Smooth muscle cell (in vitro differentiated cells): ENCODE results near the gene BSND. TPM values are rescaled to one million over a fixed set of nuclear protein-coding genes. Genes with fewer than 3 reads are reported as not detected.

Experiments used
- DNase-seq: peaks from one replicate; lab custom pipeline; 2025; ENCODE audit not compliant: unreplicated experiment; lab: John Stamatoyannopoulos, UW
- H2AFZ ChIP-seq: fragments of 200-600 bp; sonication (generic); 2 replicates; pipeline ENCODE4 v1.6.0; 2016; ENCODE audit warnings: antibody characterized with exemption, low read depth, mild to moderate bottlenecking
- H3F3A ChIP-seq: fragments of 200-600 bp; sonication (generic); 2 replicates; pipeline ENCODE4 v1.6.0; 2017; ENCODE audit warnings: antibody characterized with exemption, low read depth
- H3K27ac ChIP-seq: fragments of 200-600 bp; sonication (generic); 2 replicates; pipeline ENCODE4 v1.5.1; 2016; ENCODE audit warnings: low read depth, mild to moderate bottlenecking
- H3K27me3 ChIP-seq: fragments of 200-600 bp; sonication (generic); 2 replicates; pipeline ENCODE4 v1.6.1; 2016; ENCODE audit warnings: low read depth, mild to moderate bottlenecking
- H3K36me3 ChIP-seq: fragments of 200-600 bp; sonication (generic); 2 replicates; pipeline ENCODE4 v1.5.1; 2016; ENCODE audit warnings: low read depth
- H3K4me1 ChIP-seq: fragments of 200-600 bp; sonication (generic); 2 replicates; pipeline ENCODE4 v1.5.1; 2016; ENCODE audit warnings: low read depth
- H3K4me2 ChIP-seq: fragments of 200-600 bp; sonication (generic); 2 replicates; pipeline ENCODE4 v1.6.0; 2016; ENCODE audit warnings: mild to moderate bottlenecking
- H3K4me3 ChIP-seq: fragments of 200-600 bp; sonication (generic); 2 replicates; pipeline ENCODE4 v1.5.1; 2016; ENCODE audit warnings: mild to moderate bottlenecking
- H3K79me2 ChIP-seq: fragments of 200-600 bp; sonication (generic); 2 replicates; pipeline ENCODE4 v1.6.0; 2016; ENCODE audit warnings: low read depth, mild to moderate bottlenecking
- H3K9ac ChIP-seq: fragments of 200-600 bp; sonication (generic); 2 replicates; pipeline ENCODE4 v1.6.0; 2016; ENCODE audit warnings: low read depth
- H3K9me3 ChIP-seq: fragments of 200-600 bp; sonication (generic); replicated peaks from 2 replicates; pipeline ENCODE4 v1.5.1; 2016; ENCODE audit warnings: low read depth
- H4K20me1 ChIP-seq: fragments of 200-600 bp; sonication (generic); 2 replicates; pipeline ENCODE4 v1.6.0; 2016; ENCODE audit warnings: low read depth
- CTCF ChIP-seq: fragments of 200-600 bp; sonication (generic); IDR thresholded peaks from 2 replicates; pipeline ENCODE4 v1.5.1; 2017; ENCODE audit warnings: borderline replicate concordance, mild to moderate bottlenecking, antibody characterized with exemption; ENCODE audit not compliant: insufficient read depth, poor library complexity, severe bottlenecking
- WGBS: methylation state at CpG from one replicate; pipeline ENCODE4 v1.1.7; 2016; ENCODE audit warnings: low lambda C conversion rate; 5-methylcytosine and 5-hydroxymethylcytosine counted together
- polyA plus RNA-seq: library from polyadenylated mRNA; unstranded; fragments of >200 nt; fragmentation: Nextera tagmentation; extraction: Ambion mirVana; gene quantifications from 2 replicates; pipeline ENCODE4 v1.2.1, GENCODE V29; 2016
- total RNA-seq: library from RNA; depleted of rRNA; stranded (reverse); fragments of >200 nt; gene quantifications from 2 replicates; pipeline ENCODE4 v1.2.3, GENCODE V29; 2014

The BSND gene
- total and polyA plus RNA-seq, 2 experiments from 2014 or later = not detected

GRCh38 chr1:54951810-54952226 is 46.9 kb upstream of the BSND start:
- H3K4me2 ChIP-seq = no peak overlapping the region
- no peak for TF ChIP-seq CTCF
- H3K27me3 ChIP-seq = no peaks in the 10 kb centered on the region
- H3K27ac ChIP-seq = no peak overlapping the region
- no peaks in the 10 kb centered on the region for H3F3A ChIP-seq
- DNase-seq = no peak
- no peak overlapping the region for H3K4me3 ChIP-seq
- H4K20me1 ChIP-seq = no peaks in the 10 kb centered on the region
- H3K79me2 ChIP-seq = no peaks in the 10 kb centered on the region
- no peaks in the 10 kb centered on the region for H3K36me3 ChIP-seq
- no peaks in the 10 kb centered on the region for H3K9me3 ChIP-seq
- H3K9ac ChIP-seq = no peak overlapping the region
- H2AFZ ChIP-seq = no peak overlapping the region
- 73% methylated on average over 4 of the region's 4 CpGs for WGBS
- no peaks in the 10 kb centered on the region for H3K4me1 ChIP-seq

- Histone ChIP-seq H3K27me3 (no peaks in the 10 kb centered on the region), H2AFZ (no peak overlapping the region), H3K79me2 (no peaks in the 10 kb centered on the region), H3K27ac (no peak overlapping the region), H3K4me2 (no peak overlapping the region), H3K4me1 (no peaks in the 10 kb centered on the region), H3K4me3 (no peak overlapping the region), H3F3A (no peaks in the 10 kb centered on the region), H3K9ac (no peak overlapping the region), H3K9me3 (no peaks in the 10 kb centered on the region), H3K36me3 (no peaks in the 10 kb centered on the region), H4K20me1 (no peaks in the 10 kb centered on the region)
- no peak for TF ChIP-seq CTCF
- 76% methylated on average over 4 of the region's 4 CpGs for WGBS
- no peak for DNase-seq
Observed at GRCh38 chr1:54952950-54953718, 45.6 kb upstream of the BSND start.

GRCh38 chr1:54953846-54954245 is 44.9 kb upstream of the BSND start:
- H3F3A ChIP-seq = no peaks in the 10 kb centered on the region
- no peak overlapping the region for H2AFZ ChIP-seq
- no peak overlapping the region for H3K4me2 ChIP-seq
- no peak overlapping the region for H3K4me3 ChIP-seq
- 81% methylated on average over 3 of the region's 3 CpGs for WGBS
- no peak overlapping the region for H3K9ac ChIP-seq
- H3K27ac ChIP-seq = no peak overlapping the region
- no peaks in the 10 kb centered on the region for H3K36me3 ChIP-seq
- no peaks in the 10 kb centered on the region for H3K27me3 ChIP-seq
- no peaks in the 10 kb centered on the region for H3K9me3 ChIP-seq
- no peak for TF ChIP-seq CTCF
- no peaks in the 10 kb centered on the region for H3K79me2 ChIP-seq
- DNase-seq = no peak
- no peaks in the 10 kb centered on the region for H4K20me1 ChIP-seq
- no peaks in the 10 kb centered on the region for H3K4me1 ChIP-seq

GRCh38 chr1:54955359-54955758 is 43.4 kb upstream of the BSND start:
- Histone ChIP-seq H3K36me3 (no peaks in the 10 kb centered on the region), H3K79me2 (no peaks in the 10 kb centered on the region), H3K9ac (no peak overlapping the region), H3F3A (no peaks in the 10 kb centered on the region), H3K27ac (no peak overlapping the region), H3K4me3 (no peak overlapping the region), H2AFZ (no peak overlapping the region), H3K4me2 (no peak overlapping the region), H3K9me3 (no peaks in the 10 kb centered on the region), H3K27me3 (no peaks in the 10 kb centered on the region), H4K20me1 (no peaks in the 10 kb centered on the region), H3K4me1 (no peaks in the 10 kb centered on the region)
- WGBS = 87% methylated on average over 1 of the region's 1 CpG
- no peak for DNase-seq
- TF ChIP-seq CTCF = no peak
